GM12878 (cell line): Measurements from ENCODE around the gene TMEM167B. TPM values are rescaled to one million over a fixed set of nuclear protein-coding genes. Genes with fewer than 3 reads are reported as not detected.

Experiments
- ATAC-seq: fragments of 200-7000 bp; cut with Tn5 transposase; 3 replicates; pipeline ENCODE4 v1.9.1; 2020; ENCODE audit warnings: mild to moderate bottlenecking, moderate library complexity
- BruUV-seq: library from RNA; stranded (reverse); fragments of 400-500 nt; replicated peaks from 2 replicates; lab custom pipeline; 2021; lab: Mats Ljungman, UMichigan
- CTCF ChIA-PET: fragments of 300-600 bp; sonication (Branson Sonifier 250); formaldehyde crosslinking; extraction: SDS; loops from one replicate; lab custom pipeline; 2021; ENCODE audit warnings: inconsistent platforms; lab: Yijun Ruan, JAX
- POLR2A ChIA-PET: fragments of 350-600 bp; formaldehyde crosslinking; extraction: SDS; loops from one replicate; lab custom pipeline; 2021; ENCODE audit warnings: inconsistent platforms; lab: Charles Lee
- RAD21 ChIA-PET: fragments of 300-600 bp; sonication (Branson Sonifier 250); formaldehyde crosslinking; loops from one replicate; lab custom pipeline; 2023; ENCODE audit warnings: antibody characterized with exemption; ENCODE audit not compliant: unreplicated experiment; lab: Charles Lee
- SMC1A ChIA-PET: fragments of 300-600 bp; sonication (Branson Sonifier 250); formaldehyde crosslinking; loops from one replicate; lab custom pipeline; 2023; ENCODE audit not compliant: unreplicated experiment, uncharacterized antibody; lab: Charles Lee
- DNase-seq: peaks from one replicate; pipeline ENCODE4 v3.0.0-alpha.2; 2011; ENCODE audit warnings: low read depth, low spot score
- FAIRE-seq: peaks from 3 replicates; lab custom pipeline; 2011; peaks lifted over from hg19 to GRCh38; lab: Jason Lieb, UNC
- H2AFZ ChIP-seq: 2 replicates; pipeline ENCODE4 v1.6.0; 2011; ENCODE audit warnings: low read depth, low read length, control low read depth; ENCODE audit not compliant: control insufficient read depth
- H3K27ac ChIP-seq: 2 replicates; pipeline ENCODE4 v1.5.1; 2011; ENCODE audit warnings: control low read depth; ENCODE audit not compliant: control insufficient read depth, insufficient read depth
- H3K27me3 ChIP-seq, 2 experiments: replicated peaks in 1 of 2; 2 replicates each; pipeline versions ENCODE4 v1.6.0 to v1.6.1; 2011; ENCODE audit warnings: low read length in 1 of 2; ENCODE audit not compliant: control insufficient read depth in 2 of 2, insufficient read depth in 2 of 2
- H3K36me3 ChIP-seq, 2 experiments: 2 replicates each; pipeline ENCODE4 v1.5.1; 2011; ENCODE audit warnings: low read length in 1 of 2; ENCODE audit not compliant: control insufficient read depth in 2 of 2, insufficient read depth in 2 of 2
- H3K4me1 ChIP-seq: 2 replicates; pipeline ENCODE4 v1.6.1; 2011; ENCODE audit warnings: mild to moderate bottlenecking, low read length, moderate library complexity, mixed read lengths; ENCODE audit not compliant: control insufficient read depth, insufficient read depth
- H3K4me2 ChIP-seq: 2 replicates; pipeline ENCODE4 v1.6.0; 2011; ENCODE audit warnings: control low read depth; ENCODE audit not compliant: control insufficient read depth, insufficient read depth
- H3K4me3 ChIP-seq: fragments of 200-600 bp; sonication (generic); 2 replicates; pipeline ENCODE4 v1.5.1; 2016
- H3K79me2 ChIP-seq: 2 replicates; pipeline ENCODE4 v1.6.0; 2011; ENCODE audit warnings: low read length; ENCODE audit not compliant: control insufficient read depth, insufficient read depth
- H3K9ac ChIP-seq: 2 replicates; pipeline ENCODE4 v1.8.0; 2011; ENCODE audit warnings: low read length, control low read depth, mixed read lengths; ENCODE audit not compliant: control insufficient read depth, insufficient read depth
- H3K9me3 ChIP-seq: replicated peaks from 3 replicates; pipeline ENCODE4 v1.5.1; 2011; ENCODE audit warnings: mild to moderate bottlenecking, low read length; ENCODE audit not compliant: control insufficient read depth, insufficient read depth
- H4K20me1 ChIP-seq: 2 replicates; pipeline ENCODE4 v1.6.0; 2011; ENCODE audit not compliant: control insufficient read depth, insufficient read depth
- BHLHE40 ChIP-seq, 2 experiments: fragments of 450-650 bp in 1 of 2; IDR thresholded peaks; 2 replicates each; pipeline ENCODE4 v1.6.1; 2011 to 2017; ENCODE audit warnings: low read depth in 2 of 2, borderline replicate concordance in 1 of 2, improper control_type of control experiment in 1 of 2, low read length in 1 of 2, mild to moderate bottlenecking in 1 of 2
- CBFB ChIP-seq: IDR thresholded peaks from 2 replicates; pipeline ENCODE4 v1.6.1; 2016; ENCODE audit warnings: antibody characterized with exemption, low read depth
- HDAC6 ChIP-seq: fragments of 200-600 bp; sonication (generic); IDR thresholded peaks from one replicate; pipeline ENCODE4 v1.8.0; 2017; ENCODE audit warnings: antibody characterized with exemption; ENCODE audit not compliant: unreplicated experiment
- JUNB ChIP-seq: IDR thresholded peaks from 2 replicates; pipeline ENCODE4 v1.6.1; 2016; ENCODE audit warnings: antibody characterized with exemption, mild to moderate bottlenecking
- NKRF ChIP-seq: fragments of 450-650 bp; conservative IDR thresholded peaks from 2 replicates; pipeline ENCODE4 v1.6.1; 2017; ENCODE audit warnings: mild to moderate bottlenecking, moderate library complexity
- PAX5 ChIP-seq: IDR thresholded peaks from 2 replicates; pipeline ENCODE4 v1.6.1; 2011; ENCODE audit warnings: low read depth, low read length, borderline replicate concordance
- PBX3 ChIP-seq: IDR thresholded peaks from 2 replicates; pipeline ENCODE4 v1.6.1; 2011; ENCODE audit warnings: mild to moderate bottlenecking, low read depth, low read length, moderate library complexity; ENCODE audit not compliant: insufficient replicate concordance
- SIX5 ChIP-seq: IDR thresholded peaks from 2 replicates; pipeline ENCODE4 v1.6.1; 2011; ENCODE audit warnings: mild to moderate bottlenecking, low read depth, low read length, moderate library complexity; ENCODE audit not compliant: severe bottlenecking
- SPI1 ChIP-seq: IDR thresholded peaks from 2 replicates; pipeline ENCODE4 v1.6.1; 2011; ENCODE audit warnings: low read depth, mild to moderate bottlenecking, low read length, moderate library complexity, borderline replicate concordance; ENCODE audit not compliant: insufficient read depth
- STAT3 ChIP-seq: IDR thresholded peaks from 2 replicates; pipeline ENCODE4 v1.6.1; 2011; ENCODE audit warnings: low read depth, low read length, improper control_type of control experiment
- WGBS: methylation state at CpG from one replicate; pipeline ENCODE4 v1.1.6; 2016; ENCODE audit warnings: low lambda C conversion rate; ENCODE audit not compliant: insufficient replicate concordance, insufficient coverage; ENCODE audit errors: missing lambda C conversion rate; 5-methylcytosine and 5-hydroxymethylcytosine counted together
- in situ Hi-C: fragments of 300-500 bp; cut with MboI; formaldehyde crosslinking; loops from 9 replicates; pipeline ENCODE4 v1.14.3; 2018; ENCODE audit warnings: mixed read lengths
- intact Hi-C: fragments of 100-400 bp; cut with micrococcal nuclease; formaldehyde crosslinking; loops from one replicate; pipeline ENCODE4 v1.14.2; 2022; ENCODE audit not compliant: unreplicated experiment
- polyA plus RNA-seq, 11 experiments: library from polyadenylated mRNA; depleted of rRNA in 4 of 11; unstranded in 6 of 11; stranded (reverse) in 5 of 11; fragments of >200 nt; fragmentation: Nextera tagmentation in 4 of 11; fragmentation: Illumina TruSeq in 1 of 11; extraction: Ambion mirVana in 4 of 11; extraction: Trizol in 1 of 11; gene quantifications; 1 replicate in 1 of 11; 2 replicates in 10 of 11; pipeline versions ENCODE4 v1.2.1 to v1.2.3, GENCODE V29; 2011 to 2016; ENCODE audit warnings: inconsistent platforms in 2 of 11, missing spikeins in 2 of 11, low read depth in 1 of 11
- total RNA-seq, 4 experiments: library from RNA; depleted of rRNA in 3 of 4; stranded (reverse); fragments of >200 nt in 3 of 4; fragmentation: Illumina TruSeq in 1 of 4; extraction: Trizol in 1 of 4; gene quantifications; 2 replicates each; pipeline versions ENCODE4 v1.2.1 to v1.2.3, GENCODE V29; 2013 to 2021

TMEM167B gene
- total and polyA plus RNA-seq, 10 of the 15 experiments (the other 5 are each of a cell fraction or from before 2014, with no cell fraction given): 15.6 to 26.1 (median 21.1) TPM

GRCh38 chr1:109105881-109106280 is 15.3 kb downstream of the TMEM167B start:
- no peak overlapping the region for H2AFZ ChIP-seq
- intact Hi-C loops: no loop called here
- CTCF ChIA-PET: no interaction called here
- H3K9me3 ChIP-seq: no peaks in the 10 kb centered on the region
- no peak overlapping the region for H3K9ac ChIP-seq
- RAD21 ChIA-PET: no interaction called here
- 0 out of 2 replicates have a peak, but pooled peaks cover 3% of the 10 kb centered on the region for H3K4me1 ChIP-seq
- FAIRE-seq (no peak), DNase-seq (no peak), ATAC-seq (no peak)
- H3K79me2 ChIP-seq: peaks cover 8% of the 10 kb centered on the region
- POLR2A ChIA-PET: no interaction called here
- no peak overlapping the region for H3K4me3 ChIP-seq
- SMC1A ChIA-PET: no interaction called here
- no peaks in the 10 kb centered on the region for H3K27me3 ChIP-seq
- H4K20me1 ChIP-seq: no peaks in the 10 kb centered on the region
- H3K27ac ChIP-seq: no peak overlapping the region
- no peaks in the 10 kb centered on the region for H3K36me3 ChIP-seq
- no peak overlapping the region for H3K4me2 ChIP-seq
- TF ChIP-seq PBX3: no peak
- 0 out of 2 replicates have a peak, but pooled peaks have one; percentile 13 for TF ChIP-seq SPI1
- in situ Hi-C loops: no loop called here
- 69% methylated on average over 4 of the region's 4 CpGs for WGBS
- BruUV-seq: no TSS peak

GRCh38 chr1:109107785-109108184 is 17.2 kb downstream of the TMEM167B start:
- in situ Hi-C loops (no loop called here), intact Hi-C loops (no loop called here)
- ChIA-PET POLR2A (no interaction called here), RAD21 (no interaction called here), SMC1A (interaction anchor here (1.0 to 1.2 kb wide), 2 partner anchors 30 to 84 kb away, joined by 3 read pairs; no protein-coding TSS in a partner anchor), CTCF (interaction anchor here (1.6 to 8.3 kb wide), 2 partner anchors 8 to 11 kb away, joined by 3 to 57 read pairs; no protein-coding TSS in a partner anchor)
- TF ChIP-seq SIX5 (no peak), NKRF (no peak), PAX5 (no peak), CBFB (no peak), STAT3 (no peak), PBX3 (no peak), BHLHE40 (IDR thresholded peaks at IDR 0.05; ENCODE audit: borderline replicate concordance in 1 of 2, low read depth in 2 of 2, low read length in 1 of 2) (no peak), HDAC6 (no peak), JUNB (no peak)
- H3K36me3 ChIP-seq: no peaks in the 10 kb centered on the region
- BruUV-seq: no TSS peak
- FAIRE-seq: no peak
- H3K9ac ChIP-seq: no peak overlapping the region
- H3K9me3 ChIP-seq: no peaks in the 10 kb centered on the region
- WGBS: 53% methylated on average over 7 of the region's 7 CpGs
- no peak overlapping the region for H2AFZ ChIP-seq
- no peaks in the 10 kb centered on the region for H3K79me2 ChIP-seq
- ATAC-seq: no peak
- H3K27ac ChIP-seq: no peak overlapping the region
- H3K4me1 ChIP-seq: peaks cover 7% of the 10 kb centered on the region
- H3K4me2 ChIP-seq: no peak overlapping the region
- H3K27me3 ChIP-seq: no peaks in the 10 kb centered on the region
- DNase-seq: no peak
- no peak overlapping the region for H3K4me3 ChIP-seq
- H4K20me1 ChIP-seq: no peaks in the 10 kb centered on the region
